NOMO-1 treated with dmso at 0.1 percent for 144 hours (cell line): Measurements from ENCODE around the gene MMP28.

Source experiments
- DNase-seq: peaks from one replicate; lab custom pipeline; 2025; ENCODE audit not compliant: unreplicated experiment; lab: John Stamatoyannopoulos, UW

MMP28 gene

GRCh38 chr17:35799942-35800341, 4.5 kb upstream of the MMP28 start:
- no peak for DNase-seq

DNA sequence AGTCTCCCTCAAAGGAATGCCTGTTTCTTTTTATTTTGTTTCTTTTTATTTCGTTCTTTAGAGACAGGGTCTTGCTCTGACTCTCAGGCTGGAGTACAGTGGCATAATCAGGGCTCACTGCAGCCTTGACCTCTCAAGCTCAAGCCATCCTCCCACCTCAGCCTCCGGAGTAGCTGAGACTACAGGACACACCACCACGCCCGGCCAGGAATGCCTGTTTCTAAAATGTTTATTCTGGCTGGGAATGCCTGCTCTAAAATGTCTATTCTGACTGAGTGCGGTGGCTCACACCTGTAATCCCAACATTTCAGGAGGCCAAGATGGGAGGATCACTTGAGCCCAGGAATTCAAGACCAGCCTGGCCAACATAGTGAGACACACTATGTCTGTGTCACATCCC, 2.5 kb upstream of the MMP28 start:
- DNase-seq = no peak

DNA sequence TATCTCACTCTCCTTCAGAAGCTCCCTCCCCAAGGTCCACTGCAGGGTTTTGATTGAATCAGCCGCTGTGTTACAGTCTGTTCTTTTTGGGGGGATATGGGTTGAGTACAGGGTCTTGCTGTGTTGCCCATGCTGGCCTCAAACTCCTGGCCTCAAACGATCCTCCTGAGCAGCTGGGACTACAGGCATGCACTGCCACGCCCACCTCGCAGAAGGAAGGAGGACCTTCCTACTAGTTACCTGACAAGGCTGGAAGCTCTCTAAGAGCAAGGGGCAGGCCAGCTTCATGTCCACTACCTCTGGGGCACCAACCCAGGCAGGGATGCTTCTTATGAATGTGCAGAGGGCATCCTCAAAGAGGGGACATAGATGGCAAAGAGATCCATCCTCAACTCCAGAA, 1.9 kb upstream of the MMP28 start:
- DNase-seq = no peak

DNA sequence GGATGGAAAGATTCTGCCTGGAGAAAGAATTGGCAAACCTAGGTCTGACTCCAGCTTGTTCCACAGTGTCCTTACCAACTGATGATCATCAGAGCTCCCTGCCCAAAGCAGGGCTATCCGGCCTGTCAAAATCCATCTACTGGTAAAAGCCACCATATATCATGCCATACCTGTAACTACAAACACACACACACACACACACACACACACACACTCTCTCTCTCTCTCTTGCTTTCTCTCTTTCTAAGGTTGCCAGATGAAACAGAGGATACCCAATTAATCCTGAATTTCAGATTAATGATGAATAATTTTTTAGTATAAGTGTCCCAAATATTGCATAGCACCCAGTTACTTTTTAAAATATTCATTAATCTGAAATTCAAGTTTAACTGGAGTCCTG, 1.5 kb upstream of the MMP28 start:
- no peak for DNase-seq

GRCh38 chr17:35795871-35796265, 427 bp upstream of the MMP28 start:
- no peak for DNase-seq

DNA sequence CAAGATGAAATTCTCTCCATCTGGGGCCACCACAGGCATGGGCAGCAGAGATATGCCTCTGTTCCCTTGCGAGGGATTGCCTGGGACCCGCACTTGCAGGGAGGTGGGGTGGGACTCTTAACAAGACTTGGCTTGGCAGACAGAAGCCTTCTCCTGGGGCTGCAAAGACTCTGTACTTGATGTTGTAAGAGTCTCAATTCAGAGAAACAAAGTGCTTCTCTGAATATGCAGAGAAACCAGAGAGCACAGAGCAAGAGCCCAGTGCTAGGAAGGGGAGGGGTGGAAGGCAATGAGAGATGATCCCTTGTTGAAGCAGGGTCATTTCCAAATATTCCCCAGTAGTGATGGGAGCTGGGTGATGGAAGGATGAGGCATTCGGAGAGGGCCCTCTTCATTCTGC, 2.2 kb downstream of the MMP28 start:
- DNase-seq = no peak

GRCh38 chr17:35791681-35792350, 3.6 kb downstream of the MMP28 start:
- no peak for DNase-seq

DNA sequence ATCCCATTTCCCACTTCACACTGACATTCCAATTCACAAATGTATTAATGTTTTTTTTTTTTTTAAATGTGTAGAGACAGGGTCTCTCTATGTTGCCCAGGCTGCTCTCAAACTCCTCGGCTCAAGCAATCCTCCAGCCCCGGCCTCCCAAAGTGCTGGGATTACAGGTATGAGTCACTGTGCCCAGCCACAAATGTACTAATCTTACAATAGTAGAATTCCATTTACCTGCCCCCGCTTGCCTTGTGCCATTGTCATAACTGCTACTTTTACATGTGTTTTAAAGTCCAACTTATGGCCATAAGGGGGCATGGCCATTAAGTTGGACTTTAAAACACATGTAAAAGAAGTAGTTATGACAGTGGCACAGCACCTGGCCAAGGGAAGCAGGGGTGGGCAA, 4.6 kb downstream of the MMP28 start:
- DNase-seq = no peak

DNA sequence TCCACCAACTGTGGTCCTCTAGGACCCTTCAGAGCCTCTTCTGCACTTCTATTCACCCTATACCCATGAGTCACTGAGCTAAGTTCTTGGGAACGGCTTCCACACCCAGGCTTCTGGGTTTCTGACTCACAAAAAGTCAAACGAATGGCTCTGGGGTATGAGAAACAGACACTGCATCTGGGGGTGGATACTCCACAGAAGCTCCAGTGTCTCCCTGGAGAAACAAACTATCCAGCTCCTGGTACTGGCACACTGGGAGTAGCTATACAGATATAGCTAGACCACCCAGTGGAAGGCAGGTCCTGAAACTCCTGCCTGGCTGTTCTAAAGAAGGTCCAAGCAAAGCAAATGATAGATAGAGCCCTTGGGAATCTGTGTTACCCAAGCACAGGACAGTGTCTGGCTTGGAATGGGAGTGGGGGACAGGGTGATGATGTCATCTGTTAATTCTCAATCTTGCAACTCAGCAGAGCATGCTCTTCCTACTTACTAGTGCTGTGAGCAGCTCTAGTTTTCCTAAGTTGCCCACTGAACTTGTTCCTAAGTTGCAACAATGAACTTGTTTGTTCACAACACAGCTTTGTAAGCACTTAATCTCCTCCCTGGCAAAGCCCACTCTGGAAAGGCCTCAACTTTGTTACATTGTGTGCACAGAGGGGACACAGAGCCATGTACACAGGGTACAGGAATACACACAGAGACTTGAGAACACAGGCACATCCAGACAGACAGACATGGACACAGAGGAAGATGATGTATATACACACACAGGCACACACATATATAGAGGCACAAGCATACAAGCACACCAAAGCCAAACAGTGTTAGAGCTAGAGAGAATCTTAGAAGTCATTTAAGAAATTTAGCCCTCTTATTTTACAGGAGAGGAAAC, 6.7 kb downstream of the MMP28 start:
- no peak for DNase-seq

GRCh38 chr17:35786941-35787432, 8.5 kb downstream of the MMP28 start:
- no peak for DNase-seq

- no peak for DNase-seq
Observed at GRCh38 chr17:35784895-35785294, 10.5 kb downstream of the MMP28 start.

DNA sequence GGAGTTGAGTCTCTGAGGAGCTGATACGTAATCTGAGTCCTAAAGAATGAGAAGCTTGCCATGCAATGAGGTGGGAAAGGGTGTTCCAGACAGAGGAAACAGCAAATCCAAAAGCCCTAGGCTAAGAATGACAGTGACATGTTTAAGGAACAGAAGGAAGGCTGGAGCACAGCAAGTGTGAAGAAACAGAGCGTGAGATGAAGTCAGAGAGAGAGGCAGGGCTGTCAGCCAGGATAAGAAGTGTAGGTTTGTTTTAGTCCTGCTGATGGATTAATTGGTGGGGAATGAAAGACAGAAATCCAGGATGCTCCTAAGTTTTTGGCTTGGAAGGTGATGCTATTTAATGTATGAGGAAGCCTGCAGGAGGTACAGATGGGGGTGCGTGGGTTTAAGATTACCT, 14.5 kb downstream of the MMP28 start:
- DNase-seq = no peak

DNA sequence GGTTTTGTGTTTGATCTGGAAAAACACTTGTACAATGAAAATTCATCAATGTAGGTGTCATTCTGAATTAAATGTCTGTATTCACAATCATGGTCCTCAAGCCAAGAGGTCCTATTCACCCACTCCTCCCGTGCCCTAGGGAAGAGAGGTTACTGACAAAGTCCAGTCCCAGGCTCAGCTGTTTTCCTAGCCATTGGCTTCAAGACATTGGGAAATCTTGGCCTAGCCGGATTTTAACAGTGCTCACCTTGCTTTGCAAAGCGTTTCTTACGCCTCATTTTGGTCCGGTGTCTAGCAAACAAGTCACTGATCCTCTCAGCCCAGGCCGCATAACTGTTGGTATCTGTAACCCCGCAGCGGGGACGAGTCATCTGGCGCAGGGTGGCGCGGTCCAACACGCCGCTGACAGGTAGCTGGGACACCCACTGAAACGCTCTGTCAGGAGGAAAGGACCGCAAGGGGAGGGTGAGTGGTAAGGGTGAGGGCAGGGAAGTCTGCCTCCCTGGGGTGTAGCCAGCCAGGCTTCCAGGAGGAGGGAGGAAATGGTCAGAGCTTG, 16.7 kb downstream of the MMP28 start:
- no peak for DNase-seq

DNA sequence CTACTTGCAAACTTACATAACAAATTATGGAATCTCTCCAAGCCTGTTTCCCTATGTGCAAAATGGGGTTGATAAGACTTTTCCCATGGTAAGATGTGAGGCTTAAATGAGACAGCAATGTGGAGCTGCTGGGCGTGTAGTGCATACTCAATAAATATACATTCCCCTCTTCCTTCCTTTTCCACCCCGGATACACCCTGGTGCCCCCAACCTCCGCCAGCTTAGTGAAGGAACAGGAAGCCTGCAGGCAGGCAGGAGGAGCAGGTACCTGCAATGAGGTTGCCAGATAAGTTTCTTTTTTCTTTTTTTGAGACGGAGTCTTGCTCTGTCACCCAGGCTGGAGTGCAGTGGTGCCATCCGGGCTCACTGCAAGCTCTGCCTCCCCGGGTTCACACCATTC, 19.9 kb downstream of the MMP28 start:
- no peak for DNase-seq

- no peak for DNase-seq
Observed at GRCh38 chr17:35775039-35775438, 20.4 kb downstream of the MMP28 start.

DNA sequence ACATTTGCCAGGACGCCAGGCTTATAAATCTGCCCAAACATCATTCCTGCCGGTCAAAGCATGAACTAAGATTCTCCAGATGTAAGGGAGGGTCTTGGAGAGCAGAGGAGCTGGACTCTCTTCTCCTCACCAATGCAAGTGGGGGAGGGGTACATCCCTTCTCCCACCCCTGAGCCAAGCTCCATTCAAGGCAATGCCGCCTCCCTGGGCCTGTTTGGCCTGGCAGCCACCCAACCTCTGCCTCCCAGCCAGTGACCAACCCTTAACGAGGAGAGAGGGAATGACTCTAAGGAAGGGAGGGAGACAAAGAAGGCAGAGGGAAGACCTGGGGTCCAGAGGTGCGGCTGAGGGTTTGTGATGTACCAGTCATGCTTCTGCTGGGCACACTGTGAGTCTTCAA, 20.9 kb downstream of the MMP28 start:
- DNase-seq = no peak

DNA sequence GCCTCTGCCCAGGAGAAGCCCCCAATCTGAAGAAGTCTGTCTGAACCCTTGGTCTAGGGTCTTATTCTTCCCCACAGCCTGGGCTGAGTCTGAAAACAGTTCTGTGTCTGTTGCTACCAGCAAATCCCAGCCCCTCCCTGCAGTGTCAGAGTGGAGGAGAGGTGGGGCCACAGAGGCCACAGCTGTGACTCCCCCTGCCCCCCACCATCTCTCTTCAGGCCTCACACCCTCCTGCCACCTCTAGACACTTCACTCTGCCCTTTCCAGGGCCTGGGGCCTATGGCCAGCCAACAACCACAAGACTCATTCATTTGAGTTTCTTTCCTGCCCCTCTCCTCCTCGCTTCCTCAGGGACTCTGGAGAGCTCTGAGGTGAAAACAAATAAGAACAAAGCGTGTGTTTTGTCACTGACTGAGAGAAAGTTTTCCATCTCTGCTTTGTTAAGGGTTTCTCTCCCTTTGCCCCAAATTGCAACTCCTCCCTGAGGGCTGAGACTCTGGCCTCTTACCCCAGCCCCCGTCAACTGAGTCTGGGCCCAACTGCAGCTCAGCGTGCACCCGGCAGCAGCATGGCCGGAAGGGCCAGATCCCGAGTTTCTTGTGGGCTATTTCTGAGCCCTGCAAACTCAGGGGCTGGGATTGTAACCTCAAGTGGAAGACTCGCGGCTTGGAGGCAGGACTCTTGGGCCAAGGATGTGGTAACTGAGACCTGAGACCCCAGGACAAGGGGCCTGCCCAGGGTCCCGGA, 21.6 kb downstream of the MMP28 start:
- no peak for DNase-seq

DNA sequence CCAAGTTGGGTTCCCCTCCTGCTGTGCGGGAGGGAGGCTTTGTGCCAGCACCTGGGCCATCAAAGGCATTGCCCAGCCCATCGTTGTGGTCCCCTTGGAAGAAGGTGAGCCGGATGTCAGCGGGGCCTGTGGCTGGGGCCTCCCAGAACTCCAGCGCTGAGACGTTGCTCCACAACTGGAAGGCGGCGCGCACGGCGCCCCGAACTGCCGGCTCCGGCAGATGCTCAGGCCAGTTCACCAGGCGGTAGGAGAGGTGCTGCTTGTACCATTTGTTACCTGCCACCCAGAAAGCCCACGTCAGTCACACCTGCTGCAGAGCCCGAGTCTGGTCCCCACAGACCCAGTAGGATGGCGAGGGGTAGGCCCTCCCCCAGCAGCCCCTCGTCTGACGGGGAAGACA, 22.3 kb downstream of the MMP28 start:
- DNase-seq = no peak

DNA sequence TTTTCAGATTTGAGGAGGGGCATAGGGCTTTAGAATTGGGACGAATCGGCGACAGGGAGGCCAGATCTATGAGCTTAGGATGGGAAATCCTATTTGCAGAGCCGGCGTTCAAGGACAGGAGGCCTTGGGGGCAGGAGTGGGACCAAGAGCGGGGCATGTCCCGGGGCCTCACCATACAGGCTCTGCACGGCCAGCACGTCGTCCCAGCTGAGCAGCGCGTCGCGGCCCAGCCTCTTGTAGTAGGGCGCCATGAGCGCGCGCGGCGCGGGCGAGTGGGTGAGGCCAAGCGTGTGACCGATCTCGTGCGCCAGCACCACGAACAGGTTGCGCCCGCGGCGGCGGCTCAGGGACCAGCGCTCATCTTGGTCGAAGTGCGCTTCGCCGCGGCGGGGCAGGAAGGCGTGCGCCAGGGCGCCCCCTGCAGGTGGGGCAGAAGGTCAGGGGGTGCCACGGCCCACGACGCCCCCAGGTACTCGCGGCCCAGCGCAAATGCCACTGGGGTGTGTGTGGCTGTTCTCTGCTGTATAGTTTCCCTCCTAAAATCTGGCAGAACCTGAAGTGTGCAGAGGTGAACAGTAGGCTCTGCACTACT, 25.4 kb downstream of the MMP28 start:
- DNase-seq = no peak

GRCh38 chr17:35768797-35769196, 26.6 kb downstream of the MMP28 start:
- no peak for DNase-seq

DNA sequence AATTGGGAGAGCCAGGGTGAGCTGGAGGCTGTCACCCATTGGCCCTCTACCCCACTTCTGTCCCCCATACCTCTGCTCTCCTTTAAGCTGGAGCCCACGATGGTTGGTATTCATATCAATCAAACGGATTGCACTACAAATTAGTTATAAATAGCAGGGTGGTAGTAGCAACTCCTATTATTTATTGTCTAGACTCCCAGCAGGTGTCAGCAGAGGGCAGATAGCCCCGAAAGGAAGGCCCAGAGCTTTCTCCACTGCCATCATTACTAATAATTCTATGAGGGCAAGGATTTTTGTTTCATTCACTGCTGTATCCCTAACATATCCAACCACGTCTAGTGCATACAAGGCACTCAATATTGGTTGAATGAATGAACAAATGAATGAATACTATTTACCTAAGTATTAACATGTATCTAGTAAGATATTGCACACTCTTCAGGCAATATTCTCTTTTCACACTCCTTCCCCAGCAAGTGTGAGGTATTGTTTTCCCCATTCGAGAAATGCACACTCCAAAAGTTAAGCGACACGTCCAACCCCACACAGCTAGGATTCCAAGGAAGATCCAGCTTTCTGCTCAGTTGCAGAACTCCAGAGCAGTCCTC, 28.4 kb downstream of the MMP28 start:
- DNase-seq = peak; percentile 22
